Measurements from ENCODE around the gene ZNF451.

The ZNF451 gene

GRCh38 chr6:57097596-57097995 is 7.6 kb downstream of the ZNF451 start:
- no peak for DNase-seq

DNA sequence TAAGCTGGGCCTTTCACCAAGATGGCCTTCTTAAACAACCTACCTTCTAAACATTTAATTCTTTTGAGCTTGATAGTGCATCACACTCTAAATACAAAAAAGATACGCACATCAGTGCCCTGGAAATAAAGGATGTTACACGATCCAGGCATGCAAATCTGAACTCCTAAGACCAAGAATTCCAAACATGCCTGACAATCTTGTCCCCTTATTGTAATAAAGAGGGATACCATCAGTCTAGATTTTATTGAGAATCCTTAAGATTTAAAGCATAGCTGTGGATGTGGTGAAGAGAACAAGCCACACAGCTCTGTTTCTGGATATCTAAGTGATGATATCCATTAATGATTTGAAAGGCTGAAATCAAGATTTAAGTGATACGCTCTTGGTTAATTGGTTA is 13.0 kb downstream of the ZNF451 start:
- DNase-seq = no peak

DNA sequence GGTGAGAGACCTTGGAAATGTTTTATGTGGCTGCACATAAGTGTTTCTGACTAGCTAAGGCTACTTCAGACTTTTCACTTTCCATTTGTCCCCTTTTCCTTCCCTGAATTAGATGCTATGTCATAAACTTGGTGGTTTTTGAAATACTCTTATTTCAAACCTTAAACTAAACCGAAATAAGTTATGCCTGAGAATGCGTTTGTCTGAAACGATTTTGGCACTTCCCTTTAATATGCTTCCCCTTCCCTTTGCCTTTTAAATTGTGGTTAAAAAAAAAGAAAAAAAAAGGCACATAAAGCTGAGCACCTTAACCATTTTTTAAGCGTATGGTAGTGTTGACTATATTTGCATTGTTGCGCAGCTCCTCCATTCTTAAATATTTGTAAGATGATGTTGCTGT is 14.3 kb downstream of the ZNF451 start:
- DNase-seq = no peak

DNA sequence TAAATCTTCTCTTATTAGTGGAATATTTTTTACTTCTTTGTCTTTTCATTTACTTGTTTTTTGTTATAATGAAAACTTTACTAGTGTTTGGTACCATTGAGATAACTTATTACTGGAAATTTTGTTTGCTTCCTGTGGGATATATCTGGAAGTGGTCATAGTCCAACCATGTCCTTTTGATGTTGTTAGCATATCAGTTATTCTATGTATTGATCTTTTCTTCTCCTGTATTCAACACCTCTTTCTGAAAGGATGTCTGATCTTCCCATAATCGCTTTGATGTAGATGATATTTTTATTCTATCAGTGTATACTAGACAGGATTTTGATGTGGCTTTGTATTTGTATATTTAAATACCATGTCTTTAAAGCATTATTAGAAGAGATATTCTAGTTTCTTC is 17.0 kb downstream of the ZNF451 start:
- no peak for DNase-seq

DNA sequence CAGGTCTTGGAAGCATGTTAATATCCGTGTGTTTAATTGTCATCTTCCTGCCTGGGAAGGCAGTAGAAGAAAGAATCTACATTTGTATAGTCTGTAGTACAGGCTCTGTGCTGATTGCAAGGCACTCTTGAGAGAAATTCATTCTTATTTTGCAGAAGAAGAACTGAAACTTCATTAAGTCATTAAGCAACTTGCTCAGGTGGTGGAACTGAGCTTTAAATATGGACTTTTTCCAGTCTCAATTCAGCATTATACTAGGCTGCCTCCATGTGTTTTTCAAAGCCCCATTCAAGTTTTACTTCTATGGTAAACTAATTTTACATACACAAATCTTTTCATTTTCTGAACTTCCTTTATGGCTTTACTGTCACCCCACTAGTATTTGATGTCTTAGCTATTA is 18.7 kb downstream of the ZNF451 start:
- DNase-seq = no peak

GRCh38 chr6:57109880-57110279 is 19.9 kb downstream of the ZNF451 start:
- DNase-seq = no peak

DNA sequence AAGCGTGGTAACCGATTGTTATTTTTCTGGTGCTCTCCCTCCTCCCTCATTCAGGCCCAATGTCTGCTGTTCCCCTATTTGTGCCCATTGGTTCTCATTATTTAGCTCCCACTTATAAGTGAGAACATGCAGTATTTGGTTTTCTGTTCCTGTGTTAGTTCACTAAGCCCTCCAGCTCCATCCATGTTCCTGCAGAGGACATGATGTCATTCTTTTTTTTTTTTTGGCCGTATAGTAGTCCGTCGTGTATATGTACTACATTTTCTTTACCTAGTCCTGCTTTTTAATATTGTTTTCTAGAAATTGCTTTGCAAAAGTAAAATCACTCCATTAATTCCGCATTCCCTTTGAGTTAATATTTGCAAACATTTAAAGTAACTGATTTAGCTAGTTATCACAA is 23.1 kb downstream of the ZNF451 start:
- DNase-seq = no peak

DNA sequence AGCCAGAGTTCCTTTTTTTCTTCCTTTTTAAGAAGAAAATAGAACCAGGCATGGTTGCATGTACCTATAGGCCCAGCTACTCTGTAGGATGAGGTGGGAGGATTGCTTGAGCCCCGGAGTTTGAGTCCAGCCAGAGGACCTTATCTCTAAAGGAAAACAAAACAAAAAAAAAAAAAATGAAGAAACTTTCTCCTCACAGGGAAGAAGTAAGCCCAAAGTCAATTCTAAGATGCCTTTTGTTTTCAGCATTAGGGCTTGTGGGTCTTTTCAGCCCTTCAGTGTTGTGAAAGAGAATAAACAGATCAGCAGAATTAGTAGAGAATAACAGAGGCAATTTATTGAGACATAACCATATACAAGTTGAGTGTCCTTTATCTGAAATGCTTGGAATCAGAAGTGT is 26.8 kb downstream of the ZNF451 start:
- DNase-seq = no peak

DNA sequence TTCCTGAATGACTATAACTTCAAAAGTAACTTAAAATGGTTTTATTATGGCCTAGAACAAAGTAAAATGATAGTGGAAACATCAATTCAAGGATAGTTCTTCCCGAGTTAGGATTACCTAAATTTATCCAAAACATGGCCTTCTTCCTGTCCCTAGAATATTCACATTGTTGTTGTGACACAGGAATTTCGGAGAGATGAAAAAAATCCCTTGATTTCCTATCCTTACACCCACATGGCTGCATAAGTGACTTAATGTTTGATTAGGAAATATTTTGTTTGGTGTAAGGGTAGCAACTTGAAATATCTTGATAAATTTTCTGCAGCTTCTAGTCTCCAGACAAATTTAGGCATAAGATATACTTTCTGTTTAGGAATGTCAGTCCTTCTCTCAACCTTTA is 27.8 kb downstream of the ZNF451 start:
- no peak for DNase-seq

DNA sequence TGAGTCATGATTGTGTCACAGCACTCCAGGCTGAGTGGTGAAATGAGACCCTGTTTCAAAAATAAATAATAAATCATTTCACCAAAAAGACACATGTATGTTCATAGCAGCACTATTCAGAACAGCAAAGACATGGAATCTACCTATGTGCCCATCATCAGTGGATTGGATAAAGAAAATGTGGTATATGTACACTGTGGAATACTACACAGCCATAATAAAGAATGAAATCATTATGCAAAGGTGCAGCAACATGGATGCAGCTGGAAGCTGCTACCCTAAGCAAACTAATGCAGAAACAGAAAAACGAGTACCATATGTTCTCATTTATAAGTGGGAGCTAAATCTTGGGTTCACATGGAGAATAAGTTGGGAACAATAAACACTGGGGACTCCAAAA is 33.1 kb downstream of the ZNF451 start:
- DNase-seq = no peak

- no peak for DNase-seq
These were observed 37.8 kb downstream of the ZNF451 start for GRCh38 chr6:57127763-57128162.

- DNase-seq = no peak
These were observed 40.7 kb downstream of the ZNF451 start for GRCh38 chr6:57130661-57131177.

- DNase-seq = no peak
These were observed 45.0 kb downstream of the ZNF451 start for GRCh38 chr6:57134954-57135353.

GRCh38 chr6:57135885-57136284 is 45.9 kb downstream of the ZNF451 start:
- DNase-seq = no peak

DNA sequence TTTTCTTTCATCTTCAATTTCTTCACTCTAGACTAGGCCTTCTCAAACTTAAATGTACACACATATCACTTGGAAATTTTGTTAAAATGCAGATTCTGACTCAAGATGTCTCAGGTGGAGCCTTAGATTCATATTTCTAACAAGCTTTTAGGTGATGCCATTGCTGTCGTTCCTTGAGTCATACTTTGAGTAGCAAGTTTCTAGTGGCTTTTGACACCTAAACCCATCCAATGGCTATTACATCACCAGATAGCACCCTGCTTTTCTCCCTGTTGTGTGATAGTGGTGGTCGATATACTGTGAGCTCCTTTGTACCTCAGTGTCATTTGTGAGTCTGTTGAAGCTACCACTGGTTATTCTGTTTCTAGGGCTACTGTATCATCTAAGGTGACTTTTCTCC is 47.4 kb downstream of the ZNF451 start:
- DNase-seq = no peak

DNA sequence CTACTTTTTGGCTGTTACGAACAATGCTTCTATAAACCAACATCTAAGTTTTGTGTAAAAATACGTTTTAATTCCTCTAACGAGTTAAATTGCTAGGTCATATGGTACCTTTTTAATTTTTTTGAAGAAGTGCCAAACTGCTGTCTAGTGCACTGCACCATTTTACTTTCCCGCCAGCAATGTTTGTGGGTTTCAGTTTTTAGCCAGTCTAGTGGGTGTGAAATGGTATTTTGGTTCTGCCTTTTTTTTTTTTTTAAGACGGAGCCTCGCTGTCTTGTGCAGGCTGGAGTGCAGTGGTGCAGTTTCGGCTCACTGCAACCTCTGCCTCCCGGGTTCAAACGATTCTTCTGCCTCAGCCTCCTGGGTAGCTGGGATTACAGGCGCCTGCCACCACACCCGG is 48.0 kb downstream of the ZNF451 start:
- no peak for DNase-seq

DNA sequence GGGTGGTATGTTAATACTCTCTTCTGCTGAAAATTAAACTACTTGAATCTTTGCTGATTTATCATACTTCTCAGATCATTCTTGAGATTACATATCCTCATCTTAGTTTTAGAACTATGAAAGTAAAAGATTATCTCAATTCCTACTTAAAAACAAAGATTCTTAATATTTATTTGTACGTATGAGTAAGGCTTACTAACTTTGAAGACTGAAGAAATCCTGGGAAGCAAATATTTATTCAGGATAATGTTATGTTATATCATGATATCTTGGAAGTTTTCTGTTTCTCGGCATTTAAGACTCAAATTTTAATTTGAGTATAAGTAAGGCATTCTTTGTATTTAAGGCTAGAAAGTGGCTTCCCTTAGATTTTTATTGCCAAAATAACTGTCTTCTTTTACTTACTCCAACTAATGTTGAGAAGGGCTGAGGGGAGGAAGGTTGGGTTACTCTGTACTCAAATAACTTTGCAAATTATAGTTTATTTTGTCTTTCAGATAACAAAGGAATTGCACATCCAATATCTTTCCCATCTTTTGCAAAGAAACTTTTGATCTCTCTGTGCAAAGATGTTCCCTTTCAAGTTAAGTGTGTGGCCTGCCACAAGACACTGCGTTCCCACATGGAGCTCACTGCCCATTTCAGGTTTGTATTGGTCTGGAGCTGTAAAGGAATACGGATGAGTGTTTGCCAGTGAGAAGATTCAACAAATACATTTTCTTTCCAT is 51.6 kb downstream of the ZNF451 start:
- DNase-seq = no peak

DNA sequence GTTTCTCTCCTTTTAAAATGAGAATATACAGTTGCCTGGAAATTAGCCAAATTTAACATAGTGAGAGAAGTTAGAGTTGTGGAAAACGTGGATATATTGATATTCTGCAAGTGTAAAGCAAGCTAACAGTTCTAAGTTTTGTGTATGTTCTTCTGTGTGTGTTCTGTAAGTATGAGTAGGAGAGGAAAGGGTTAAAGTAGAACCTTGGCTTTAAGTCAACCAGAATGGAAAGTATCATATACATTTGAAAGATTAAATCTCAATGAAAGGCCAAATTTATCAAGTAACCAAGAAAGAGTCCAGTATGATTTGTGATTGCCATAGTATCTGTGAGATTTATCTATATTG is 52.2 kb downstream of the ZNF451 start:
- no peak for DNase-seq

DNA sequence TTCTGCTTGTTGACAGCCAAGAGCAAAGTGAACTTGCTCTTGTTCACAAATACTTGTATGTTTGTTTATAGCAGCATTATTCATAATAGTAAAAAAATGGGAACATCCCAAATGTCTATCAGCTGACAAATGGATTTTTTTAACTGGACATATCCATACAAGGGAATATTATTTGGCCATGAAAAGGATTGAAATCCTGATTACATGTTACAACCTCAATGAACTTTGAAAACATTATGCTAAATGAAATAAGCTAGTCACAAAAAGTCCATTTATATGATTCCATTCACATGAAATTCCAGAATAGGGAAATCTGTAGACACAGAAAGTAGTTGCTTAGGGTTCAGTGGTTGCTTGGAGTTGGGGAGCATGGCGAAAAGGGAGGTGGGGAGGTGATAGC is 53.7 kb downstream of the ZNF451 start:
- DNase-seq = no peak

GRCh38 chr6:57147401-57147800 is 57.4 kb downstream of the ZNF451 start:
- no peak for DNase-seq

GRCh38 chr6:57147955-57148858 is 58.2 kb downstream of the ZNF451 start:
- DNase-seq = no peak

DNA sequence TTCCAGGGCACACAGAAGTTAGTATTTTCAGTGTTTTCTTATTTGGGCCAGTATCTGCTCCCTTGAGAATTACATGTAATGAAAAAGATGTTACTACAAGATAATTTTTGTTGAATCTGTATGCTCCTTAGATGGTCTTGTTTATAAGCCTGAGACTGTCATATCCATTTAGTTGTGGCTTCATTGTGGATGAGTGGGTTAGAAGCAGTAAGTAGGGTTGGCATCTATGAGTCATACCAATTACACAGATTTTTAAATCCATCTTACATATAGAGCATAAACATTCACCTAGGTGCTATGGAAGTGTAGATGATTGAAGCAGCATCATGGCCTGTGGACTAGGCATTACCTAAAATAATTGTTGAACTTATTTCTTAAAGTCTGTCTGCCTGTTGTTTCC is 68.7 kb downstream of the ZNF451 start:
- DNase-seq = no peak

DNA sequence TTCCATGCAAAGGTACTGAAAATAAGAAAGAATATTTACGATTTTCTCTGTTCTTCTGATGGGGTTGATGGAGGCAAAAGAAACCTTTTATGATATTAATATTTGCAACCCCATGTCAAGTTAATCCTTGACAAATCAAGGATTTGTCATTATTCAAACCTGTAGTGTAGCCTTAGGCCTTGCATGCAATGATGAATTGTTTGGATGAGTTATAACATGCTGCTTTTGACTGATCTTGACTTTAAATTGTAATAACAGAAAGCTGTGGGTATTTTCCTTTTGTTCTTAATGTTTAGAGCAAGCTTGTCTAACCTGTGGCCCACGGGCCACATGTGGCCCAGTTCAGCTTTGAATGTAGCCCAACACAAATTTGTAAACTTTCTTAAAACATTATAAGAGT is 69.1 kb downstream of the ZNF451 start:
- DNase-seq = no peak

- DNase-seq = no peak
These were observed 72.0 kb downstream of the ZNF451 start for GRCh38 chr6:57162028-57162427.

Data from right forelimb (tissue), 1 donor.